Karpas-422 (cell line): ENCODE data around the gene C5orf15. TPM values are rescaled to one million over a fixed set of nuclear protein-coding genes. Genes with fewer than 3 reads are reported as not detected.
A peak's percentile ranks its signal among the peaks of the same experiment; 100 is the strongest.

Experiments
- DNase-seq: peaks from one replicate; pipeline ENCODE4 v3.0.0-alpha.2; 2015
- H2AFZ ChIP-seq: fragments of 200-600 bp; sonication (generic); 2 replicates; pipeline ENCODE4 v1.6.1; 2014; ENCODE audit warnings: antibody characterized with exemption, low read length, mixed read lengths
- H3K27ac ChIP-seq: fragments of 200-600 bp; sonication (generic); 2 replicates; pipeline ENCODE4 v1.5.1; 2014; ENCODE audit warnings: mild to moderate bottlenecking, low read length, moderate library complexity
- H3K27me3 ChIP-seq: fragments of 200-600 bp; sonication (generic); 2 replicates; pipeline ENCODE4 v1.6.1; 2014; ENCODE audit warnings: low read length, mixed read lengths
- H3K36me3 ChIP-seq: fragments of 200-600 bp; sonication (generic); 2 replicates; pipeline ENCODE4 v1.6.1; 2014; ENCODE audit warnings: low read length, mixed read lengths; ENCODE audit not compliant: insufficient read depth
- H3K4me1 ChIP-seq: fragments of 200-600 bp; sonication (generic); 2 replicates; pipeline ENCODE4 v1.6.1; 2014; ENCODE audit warnings: mild to moderate bottlenecking, low read length, mixed read lengths
- H3K4me2 ChIP-seq: fragments of 200-600 bp; sonication (generic); 2 replicates; pipeline ENCODE4 v1.6.1; 2014; ENCODE audit warnings: low read length, low read depth, mild to moderate bottlenecking; ENCODE audit not compliant: poor library complexity, severe bottlenecking
- H3K4me3 ChIP-seq: fragments of 200-600 bp; sonication (generic); 2 replicates; pipeline ENCODE4 v1.5.1; 2014; ENCODE audit warnings: mild to moderate bottlenecking, antibody characterized with exemption, low read length, mixed read lengths
- H3K79me2 ChIP-seq: fragments of 200-600 bp; sonication (generic); 2 replicates; pipeline ENCODE4 v1.6.1; 2014; ENCODE audit warnings: mild to moderate bottlenecking, low read length, mixed read lengths
- H3K9ac ChIP-seq: fragments of 200-600 bp; sonication (generic); 2 replicates; pipeline ENCODE4 v1.6.0; 2014; ENCODE audit warnings: low read length
- H3K9me2 ChIP-seq: fragments of 200-600 bp; sonication (generic), shearing (Covaris generic); replicated peaks from 2 replicates; pipeline ENCODE4 v1.6.0; 2014; ENCODE audit warnings: mild to moderate bottlenecking, low read length, moderate library complexity; ENCODE audit not compliant: insufficient read depth
- H3K9me3 ChIP-seq: fragments of 300-700, 200-600 bp; sonication (generic); 2 replicates; pipeline ENCODE4 v1.6.1; 2014; ENCODE audit warnings: low read length, mixed read lengths
- H4K20me1 ChIP-seq: fragments of 200-600 bp; sonication (generic); 2 replicates; pipeline ENCODE4 v1.6.1; 2014; ENCODE audit warnings: mild to moderate bottlenecking, antibody characterized with exemption, low read length, low read depth; ENCODE audit not compliant: insufficient read depth
- total RNA-seq: library from RNA; depleted of rRNA; stranded (reverse); fragments of >200 nt; shearing (Covaris generic); gene quantifications from 2 replicates; pipeline ENCODE4 v1.2.3, GENCODE V29; 2014; ENCODE audit warnings: low replicate concordance

The C5orf15 gene
- total RNA-seq, 1 experiment from 2014 or later, result 57.4 TPM

DNA sequence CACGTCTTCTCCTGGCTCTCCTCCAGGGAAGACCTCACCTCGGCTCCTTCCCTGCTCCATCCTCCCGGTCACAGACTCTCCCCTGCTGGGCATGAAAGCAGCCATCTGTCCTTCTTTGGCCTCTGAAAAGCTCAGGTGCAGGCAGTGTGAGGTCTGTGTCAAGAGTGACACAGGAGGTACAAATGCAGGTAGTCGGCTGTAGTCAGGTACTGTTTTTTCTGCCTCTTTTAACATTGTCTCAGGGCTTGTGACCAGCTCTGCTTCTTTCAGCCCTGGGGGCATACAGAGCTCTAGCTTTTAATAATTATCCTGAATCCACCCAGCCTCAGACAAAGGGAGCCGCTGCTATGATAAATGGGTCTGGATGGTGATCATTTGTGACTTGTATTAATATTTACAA, 46.4 kb downstream of the C5orf15 start:
- Histone ChIP-seq H3K4me2 (no peak overlapping the region), H3K4me1 (peaks cover 33% of the 10 kb centered on the region)

DNA sequence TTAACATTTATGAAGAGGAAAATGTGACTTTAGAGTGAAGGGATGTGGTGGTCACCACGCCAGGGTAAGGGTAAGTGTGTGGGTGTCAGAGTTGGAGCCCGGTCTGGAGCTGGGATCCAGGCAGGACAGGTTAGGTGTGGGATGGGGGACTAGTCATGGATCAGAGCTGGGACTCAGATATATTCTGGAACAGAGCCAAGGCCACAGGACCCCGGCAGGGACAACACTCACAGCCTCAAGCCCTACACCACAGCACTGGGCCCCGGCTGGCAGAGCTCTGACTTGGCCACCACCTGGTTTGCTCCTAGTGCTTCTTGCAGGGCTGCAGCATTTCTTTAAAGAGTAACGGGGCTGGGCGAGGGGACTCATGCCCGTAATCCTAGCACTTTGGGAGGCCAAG, 47.4 kb downstream of the C5orf15 start:
- Histone ChIP-seq H3K9me2 (no peaks in the 10 kb centered on the region), H3K4me1 (peaks cover 33% of the 10 kb centered on the region), H4K20me1 (no peaks in the 10 kb centered on the region), H3K27me3 (no peaks in the 10 kb centered on the region), H3K9me3 (no peaks in the 10 kb centered on the region), H2AFZ (no peak overlapping the region), H3K36me3 (no peaks in the 10 kb centered on the region), H3K4me3 (no peak overlapping the region), H3K27ac (no peak overlapping the region), H3K4me2 (no peak overlapping the region), H3K79me2 (no peaks in the 10 kb centered on the region), H3K9ac (no peak overlapping the region)
- DNase-seq, result no peak

More for the DNA sequence above, 46.4 kb downstream of the C5orf15 start:
- no peak for DNase-seq
- no peaks in the 10 kb centered on the region for H3K27me3 ChIP-seq
- H3K9me3 ChIP-seq, result no peaks in the 10 kb centered on the region
- no peaks in the 10 kb centered on the region for H3K36me3 ChIP-seq
- H3K27ac ChIP-seq, result no peak overlapping the region
- H3K4me3 ChIP-seq, result no peak overlapping the region
- no peak overlapping the region for H2AFZ ChIP-seq
- H3K9ac ChIP-seq, result no peak overlapping the region
- no peaks in the 10 kb centered on the region for H3K9me2 ChIP-seq
- H4K20me1 ChIP-seq, result no peaks in the 10 kb centered on the region
- H3K79me2 ChIP-seq, result no peaks in the 10 kb centered on the region

DNA sequence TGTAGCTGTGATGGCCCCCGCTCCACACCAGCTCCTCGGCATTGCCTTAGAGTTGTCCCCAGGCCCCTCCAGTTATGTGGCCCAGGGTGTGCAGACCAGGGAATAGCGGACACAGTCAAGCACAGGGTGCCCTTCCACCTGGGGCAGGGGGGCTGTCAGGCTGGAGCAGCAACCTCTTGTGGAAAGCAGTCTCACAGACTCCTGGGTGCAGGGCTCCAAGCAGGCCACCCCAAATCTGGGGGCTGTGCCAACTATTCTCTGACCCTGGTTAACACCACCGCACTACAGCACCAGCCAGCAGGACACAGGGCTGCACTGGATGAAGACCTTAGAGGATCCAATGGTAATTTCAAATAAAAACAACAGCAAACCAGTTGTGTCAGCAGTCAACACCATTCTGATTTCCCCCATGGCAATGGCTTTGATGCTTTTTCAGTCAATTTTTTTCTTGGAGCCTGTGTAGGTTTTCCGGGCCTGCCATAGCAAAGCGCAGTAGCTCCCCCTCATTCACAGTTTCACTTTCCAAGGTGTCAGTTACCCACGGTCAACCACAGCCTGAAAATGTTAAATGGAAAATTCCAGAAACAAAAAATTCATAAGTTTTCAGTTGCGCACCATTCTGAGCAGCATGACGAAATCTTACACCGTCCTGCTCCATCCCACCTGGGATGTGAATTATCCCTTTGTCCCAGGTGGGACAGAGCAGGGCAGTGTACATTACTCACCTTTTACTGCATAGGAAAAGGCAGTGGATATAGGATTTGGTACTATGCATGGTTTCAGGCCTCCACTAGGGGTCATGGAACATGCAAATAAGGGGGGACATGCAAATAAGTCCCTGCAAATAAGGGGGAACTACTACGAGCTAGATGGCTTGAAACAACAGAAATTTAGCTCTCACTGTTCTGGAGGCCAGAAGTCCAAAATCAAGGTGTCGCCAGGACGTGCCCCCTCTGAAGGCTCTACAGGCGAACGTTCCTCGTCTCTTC, 49.0 kb downstream of the C5orf15 start:
- H3K79me2 ChIP-seq, result no peaks in the 10 kb centered on the region
- no peaks in the 10 kb centered on the region for H3K9me2 ChIP-seq
- H3K4me1 ChIP-seq, result peaks cover 30% of the 10 kb centered on the region
- H3K4me2 ChIP-seq, result peak overlapping the region; percentile 54
- H3K4me3 ChIP-seq, result peak overlapping the region; percentile 18; the same call in 1 of the 2 replicates
- H3K27me3 ChIP-seq, result no peaks in the 10 kb centered on the region
- no peak overlapping the region for H3K9ac ChIP-seq
- H3K27ac ChIP-seq, result no peak overlapping the region
- H4K20me1 ChIP-seq, result no peaks in the 10 kb centered on the region
- no peaks in the 10 kb centered on the region for H3K36me3 ChIP-seq
- H3K9me3 ChIP-seq, result no peaks in the 10 kb centered on the region
- DNase-seq, result peak; percentile 56
- H2AFZ ChIP-seq, result no peak overlapping the region

DNA sequence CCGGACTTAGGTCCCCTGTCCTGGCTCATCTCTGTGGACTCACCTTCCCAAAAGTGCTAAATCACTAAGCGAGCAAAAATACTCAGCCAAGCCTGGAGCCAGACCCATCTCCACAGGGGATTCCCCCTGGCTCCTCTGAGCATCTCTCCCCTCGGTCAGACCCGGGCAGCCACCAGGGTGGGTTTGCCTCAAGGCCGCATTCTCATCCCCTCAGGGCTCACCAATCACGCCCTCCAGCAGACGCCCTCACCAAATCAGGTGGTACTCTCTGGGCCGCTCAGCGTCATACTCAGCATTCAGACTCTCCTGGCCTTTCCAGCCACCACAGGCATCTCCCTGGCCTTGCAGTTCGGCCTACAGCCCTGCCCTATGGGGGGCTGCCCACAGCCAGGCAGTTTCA, 49.7 kb downstream of the C5orf15 start:
- H3K4me2 ChIP-seq, result no peak overlapping the region
- H3K4me3 ChIP-seq, result no peak overlapping the region
- H3K27me3 ChIP-seq, result no peaks in the 10 kb centered on the region
- no peaks in the 10 kb centered on the region for H4K20me1 ChIP-seq
- H3K36me3 ChIP-seq, result no peaks in the 10 kb centered on the region
- no peak overlapping the region for H3K9ac ChIP-seq
- no peak for DNase-seq
- H3K4me1 ChIP-seq, result peaks cover 23% of the 10 kb centered on the region
- no peak overlapping the region for H3K27ac ChIP-seq
- no peaks in the 10 kb centered on the region for H3K79me2 ChIP-seq
- no peaks in the 10 kb centered on the region for H3K9me3 ChIP-seq
- no peak overlapping the region for H2AFZ ChIP-seq
- H3K9me2 ChIP-seq, result no peaks in the 10 kb centered on the region

DNA sequence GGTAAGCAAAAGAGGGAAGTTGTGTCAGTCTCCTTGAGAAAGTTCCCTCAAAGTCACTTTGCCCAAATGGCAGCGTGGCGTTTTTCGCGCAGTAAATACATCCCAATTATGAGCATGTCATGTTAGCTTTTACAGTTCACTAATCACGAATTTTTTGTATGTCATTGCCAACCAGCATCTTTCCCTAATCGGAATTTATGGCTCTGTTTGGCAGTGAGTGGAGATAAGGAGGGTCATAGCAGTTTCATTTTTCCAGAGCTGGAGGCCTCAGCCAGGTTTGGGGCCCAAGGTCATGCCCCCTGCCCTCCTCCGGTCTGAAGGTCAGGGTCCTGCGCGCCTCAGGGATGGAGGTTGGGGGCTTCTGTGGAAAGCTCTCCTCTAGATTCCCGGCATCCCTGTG, 50.1 kb downstream of the C5orf15 start:
- Histone ChIP-seq H4K20me1 (no peaks in the 10 kb centered on the region), H3K9me3 (no peaks in the 10 kb centered on the region), H3K79me2 (no peaks in the 10 kb centered on the region), H3K27me3 (no peaks in the 10 kb centered on the region), H3K27ac (no peak overlapping the region), H3K9ac (no peak overlapping the region), H2AFZ (no peak overlapping the region), H3K36me3 (no peaks in the 10 kb centered on the region), H3K4me1 (peaks cover 21% of the 10 kb centered on the region), H3K4me3 (no peak overlapping the region), H3K4me2 (no peak overlapping the region), H3K9me2 (no peaks in the 10 kb centered on the region)
- no peak for DNase-seq

DNA sequence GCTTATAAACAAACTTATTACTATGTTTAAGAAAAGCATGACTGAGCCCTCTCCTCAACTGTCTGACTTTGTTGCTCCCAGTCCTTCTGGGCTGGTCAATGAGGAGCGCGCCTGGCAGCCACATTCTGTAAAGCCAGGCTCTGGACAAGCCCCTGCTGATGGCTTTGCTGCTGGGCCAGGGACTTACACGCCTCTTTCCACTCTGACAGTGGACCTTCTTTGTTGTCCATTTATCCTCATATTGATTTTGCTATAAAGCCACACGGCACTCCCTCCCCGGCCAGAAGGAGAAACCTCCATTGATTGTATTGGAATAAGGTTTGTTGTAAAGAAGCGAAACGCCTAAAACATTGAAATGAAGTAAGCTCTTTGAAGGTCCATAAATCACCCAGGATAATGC, 50.6 kb downstream of the C5orf15 start:
- no peak overlapping the region for H3K4me3 ChIP-seq
- no peak for DNase-seq
- no peaks in the 10 kb centered on the region for H3K9me3 ChIP-seq
- H4K20me1 ChIP-seq, result no peaks in the 10 kb centered on the region
- no peak overlapping the region for H2AFZ ChIP-seq
- no peaks in the 10 kb centered on the region for H3K27me3 ChIP-seq
- H3K79me2 ChIP-seq, result no peaks in the 10 kb centered on the region
- no peak overlapping the region for H3K4me2 ChIP-seq
- H3K9ac ChIP-seq, result no peak overlapping the region
- H3K4me1 ChIP-seq, result peaks cover 21% of the 10 kb centered on the region
- H3K27ac ChIP-seq, result no peak overlapping the region
- no peaks in the 10 kb centered on the region for H3K9me2 ChIP-seq
- H3K36me3 ChIP-seq, result no peaks in the 10 kb centered on the region

DNA sequence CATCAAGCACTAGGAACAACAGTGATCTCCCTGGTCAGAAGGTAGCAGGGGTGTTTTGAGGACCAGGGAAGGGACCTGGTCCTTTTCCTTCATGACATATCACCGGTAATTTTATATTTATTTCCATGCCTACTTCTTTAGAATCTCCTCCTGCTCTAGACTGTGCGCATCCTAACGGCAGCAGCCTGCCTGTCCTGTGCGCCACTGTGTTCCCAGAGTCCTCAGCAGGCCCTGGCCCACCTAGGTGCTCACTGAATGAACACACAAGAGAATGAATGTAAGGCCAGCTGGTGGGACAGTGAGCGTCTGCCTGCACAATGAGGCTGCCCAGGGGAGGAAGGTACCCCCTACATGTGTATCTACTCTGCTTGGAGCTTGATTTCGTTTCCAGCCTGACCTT, 51.5 kb downstream of the C5orf15 start:
- DNase-seq, result no peak
- H3K27me3 ChIP-seq, result no peaks in the 10 kb centered on the region
- H3K27ac ChIP-seq, result no peak overlapping the region
- no peak overlapping the region for H3K4me3 ChIP-seq
- no peaks in the 10 kb centered on the region for H4K20me1 ChIP-seq
- no peaks in the 10 kb centered on the region for H3K79me2 ChIP-seq
- H3K9me2 ChIP-seq, result no peaks in the 10 kb centered on the region
- no peak overlapping the region for H3K4me2 ChIP-seq
- H3K4me1 ChIP-seq, result peaks cover 15% of the 10 kb centered on the region
- H3K36me3 ChIP-seq, result no peaks in the 10 kb centered on the region
- H3K9ac ChIP-seq, result no peak overlapping the region
- H3K9me3 ChIP-seq, result no peaks in the 10 kb centered on the region
- H2AFZ ChIP-seq, result no peak overlapping the region

DNA sequence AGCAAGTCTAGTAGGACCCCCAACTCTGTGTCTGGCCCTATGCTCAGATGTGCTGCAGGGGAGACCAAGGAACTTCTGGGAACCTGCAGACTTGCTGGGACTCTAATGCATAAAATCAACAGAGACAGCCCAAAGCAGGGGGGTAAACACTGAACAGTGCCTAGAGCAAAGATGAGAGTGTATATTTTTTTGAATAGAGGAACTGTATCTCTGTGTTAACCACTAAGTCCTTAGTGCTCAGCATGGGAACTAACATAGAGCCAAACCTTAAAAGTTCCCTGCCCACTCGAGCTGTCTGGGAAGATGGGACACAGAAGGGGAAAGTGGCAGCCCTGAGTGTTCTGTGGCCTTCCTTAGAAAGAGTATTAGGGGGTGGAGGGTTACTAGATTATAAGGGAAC, 51.9 kb downstream of the C5orf15 start:
- no peak for DNase-seq
- Histone ChIP-seq H3K4me2 (no peak overlapping the region), H3K9me2 (no peaks in the 10 kb centered on the region), H3K4me3 (no peak overlapping the region), H4K20me1 (no peaks in the 10 kb centered on the region), H3K9me3 (no peaks in the 10 kb centered on the region), H3K27me3 (no peaks in the 10 kb centered on the region), H3K79me2 (no peaks in the 10 kb centered on the region), H2AFZ (no peak overlapping the region), H3K36me3 (no peaks in the 10 kb centered on the region), H3K9ac (no peak overlapping the region), H3K27ac (no peak overlapping the region), H3K4me1 (peaks cover 13% of the 10 kb centered on the region)
